Activated gamma-delta T cell (primary cell): ENCODE data around the gene VIL1.

ENCODE experiments used
- DNase-seq: peaks from one replicate; lab custom pipeline; 2025; lab: John Stamatoyannopoulos, UW

Gene VIL1

DNA sequence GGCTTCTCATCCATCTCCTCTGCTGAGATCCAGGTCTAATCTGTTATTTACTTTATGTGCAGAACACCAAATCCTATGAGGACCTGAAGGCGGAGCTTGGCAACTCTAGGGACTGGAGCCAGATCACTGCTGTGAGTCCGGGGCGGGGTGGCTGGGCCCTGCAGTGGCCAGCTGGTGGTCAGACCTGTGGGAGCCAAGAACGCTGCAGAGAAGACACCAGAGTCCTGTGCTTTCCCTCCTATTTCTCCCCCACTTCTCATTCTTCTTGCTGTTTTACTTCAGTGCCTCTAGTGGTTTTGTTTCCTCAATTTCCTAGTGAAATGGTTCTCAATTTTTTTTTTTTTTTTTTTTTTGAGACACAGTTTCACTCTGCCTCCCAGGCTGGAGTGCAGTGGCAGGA is 19.7 kb downstream of the VIL1 start:
- DNase-seq, result no peak

DNA sequence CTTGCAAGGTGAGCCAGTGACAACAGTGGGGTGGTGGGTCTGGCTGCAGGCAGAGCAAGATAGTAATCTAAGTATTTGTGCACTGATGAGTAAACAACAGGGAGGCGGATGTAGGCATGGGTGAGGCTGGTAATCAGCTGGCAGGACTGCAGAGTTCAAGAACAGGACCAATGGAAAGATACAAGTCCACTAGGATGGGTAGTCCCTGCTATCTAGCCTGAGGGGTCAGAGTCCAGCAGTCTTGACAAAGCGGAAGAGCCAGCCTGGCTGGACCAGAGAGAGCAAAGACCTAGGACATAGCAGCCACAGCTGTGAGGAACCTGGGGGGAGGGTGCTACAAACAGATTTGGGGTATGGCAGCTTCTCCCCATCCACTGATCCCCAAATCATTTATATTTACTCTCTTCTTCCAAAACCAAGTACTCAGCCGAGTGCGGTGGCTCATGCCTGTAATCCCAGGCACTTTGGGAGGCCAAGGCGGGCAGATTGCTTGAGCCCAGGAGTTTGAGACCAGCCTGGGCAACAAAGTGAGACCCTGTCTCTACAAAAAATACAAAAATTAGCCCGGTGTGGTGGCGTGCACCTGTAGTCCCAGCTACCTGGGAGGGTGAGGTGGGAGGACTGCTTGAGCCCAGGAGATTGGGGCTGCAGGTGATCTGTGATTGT is 25.9 kb downstream of the VIL1 start:
- no peak for DNase-seq

DNA sequence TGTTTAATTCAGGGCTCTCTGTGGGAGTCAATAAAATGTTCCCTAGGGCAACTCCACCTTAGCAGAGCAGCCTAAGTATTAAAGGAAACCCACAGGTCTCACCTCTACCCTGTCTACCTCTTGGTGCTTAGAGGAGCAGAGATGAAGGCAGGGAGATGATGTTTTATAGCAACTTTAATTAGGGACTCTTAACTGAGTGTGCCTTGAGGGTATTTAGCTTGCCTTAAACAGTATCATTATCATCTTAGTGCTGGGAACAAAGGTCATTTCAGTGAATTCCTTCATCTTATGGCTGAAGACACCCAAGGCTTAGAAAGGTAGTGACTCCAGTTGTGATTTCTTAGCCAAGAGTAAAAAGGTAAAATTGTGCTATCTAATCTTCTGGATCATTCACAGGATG is 26.7 kb downstream of the VIL1 start:
- no peak for DNase-seq

DNA sequence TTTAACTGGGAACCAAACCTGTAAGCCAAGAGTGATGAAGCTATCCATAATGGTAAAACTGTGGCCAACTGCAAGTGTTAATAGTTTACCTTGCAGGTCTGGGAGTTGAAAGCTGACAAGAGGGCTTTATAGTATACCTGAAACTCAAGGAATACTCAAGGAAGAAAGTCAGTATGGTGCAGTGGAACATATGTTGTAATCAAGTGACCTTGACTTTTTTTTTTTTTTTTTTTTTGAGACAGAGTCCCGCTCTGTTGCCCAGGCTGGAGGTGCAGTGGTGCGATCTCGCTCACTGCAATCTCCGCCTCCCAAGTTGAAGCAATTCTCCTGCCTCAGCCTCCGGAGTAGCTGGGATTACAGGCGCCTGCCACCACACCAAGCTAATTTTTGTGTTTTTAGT is 27.6 kb downstream of the VIL1 start:
- DNase-seq, result no peak

DNA sequence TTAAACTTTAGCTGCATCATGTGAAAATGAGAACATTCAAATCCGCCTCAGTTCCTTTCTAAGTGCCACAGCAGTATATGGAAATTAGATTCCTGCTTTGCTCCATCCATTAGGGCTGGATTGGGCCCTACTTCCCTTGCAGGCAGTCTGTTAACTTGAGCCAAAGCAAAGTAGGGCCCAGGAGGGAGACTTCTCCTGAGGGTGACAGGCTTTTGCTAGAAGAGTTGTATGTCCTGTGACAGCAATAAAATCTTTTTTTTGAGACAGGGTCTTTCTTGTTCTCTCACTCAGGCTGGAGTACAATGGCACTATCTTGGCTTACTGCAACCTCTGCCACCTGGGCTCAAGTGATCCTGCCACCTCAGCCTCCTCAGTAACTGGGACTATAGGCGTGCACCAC is 28.1 kb downstream of the VIL1 start:
- DNase-seq, result no peak

DNA sequence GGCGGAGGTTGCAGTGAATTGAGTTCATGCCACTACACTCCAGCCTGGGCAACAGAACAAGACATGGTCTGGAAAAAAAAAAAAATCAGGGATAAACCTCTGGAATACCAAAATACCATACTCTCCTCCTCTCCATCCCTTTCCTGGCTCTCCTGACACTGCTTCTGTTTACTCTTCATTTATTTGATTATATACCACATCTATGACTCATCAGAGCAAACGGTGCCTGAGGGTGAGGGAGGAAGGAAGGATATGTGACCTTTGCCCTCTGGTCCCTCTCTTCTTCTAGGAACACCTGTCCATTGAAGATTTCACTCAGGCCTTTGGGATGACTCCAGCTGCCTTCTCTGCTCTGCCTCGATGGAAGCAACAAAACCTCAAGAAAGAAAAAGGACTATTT is 30.0 kb downstream of the VIL1 start:
- DNase-seq, result no peak

DNA sequence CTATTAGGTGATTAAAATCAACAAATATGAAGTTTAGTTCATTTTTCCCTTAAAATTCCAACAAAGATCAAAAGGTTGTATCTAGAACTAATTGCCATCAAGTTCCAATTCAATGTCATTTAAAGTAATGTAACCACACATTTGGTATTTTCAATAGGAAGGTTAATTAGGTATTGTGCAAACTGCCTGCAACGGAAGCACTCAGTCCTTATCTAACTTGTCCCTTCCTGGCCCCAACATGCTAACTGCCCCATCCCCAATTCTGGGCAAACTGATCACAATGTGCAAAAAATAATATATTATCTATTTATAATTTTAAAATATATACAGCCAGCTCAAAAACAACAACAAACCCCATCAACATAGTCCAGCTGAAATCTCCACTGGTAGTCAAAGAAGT is 33.2 kb downstream of the VIL1 start:
- no peak for DNase-seq

DNA sequence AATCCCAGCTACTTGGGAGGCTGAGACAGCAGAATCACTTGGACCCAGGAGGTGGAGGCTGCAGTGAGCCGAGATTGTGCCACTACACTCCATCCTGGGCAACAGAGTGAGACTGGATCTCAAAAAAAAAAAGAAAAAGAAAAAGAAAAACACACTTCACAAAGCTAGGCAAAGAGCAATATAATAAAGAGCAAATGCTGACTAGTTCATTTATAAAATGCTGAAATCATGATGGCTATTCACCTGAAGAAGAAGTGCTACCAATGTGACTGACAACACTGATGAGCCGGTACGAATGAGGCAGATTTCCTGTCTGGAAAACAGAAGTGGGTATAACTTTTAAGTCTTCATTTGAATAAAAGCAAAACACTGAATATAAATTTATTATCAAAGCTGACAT is 37.9 kb downstream of the VIL1 start:
- DNase-seq, result no peak

DNA sequence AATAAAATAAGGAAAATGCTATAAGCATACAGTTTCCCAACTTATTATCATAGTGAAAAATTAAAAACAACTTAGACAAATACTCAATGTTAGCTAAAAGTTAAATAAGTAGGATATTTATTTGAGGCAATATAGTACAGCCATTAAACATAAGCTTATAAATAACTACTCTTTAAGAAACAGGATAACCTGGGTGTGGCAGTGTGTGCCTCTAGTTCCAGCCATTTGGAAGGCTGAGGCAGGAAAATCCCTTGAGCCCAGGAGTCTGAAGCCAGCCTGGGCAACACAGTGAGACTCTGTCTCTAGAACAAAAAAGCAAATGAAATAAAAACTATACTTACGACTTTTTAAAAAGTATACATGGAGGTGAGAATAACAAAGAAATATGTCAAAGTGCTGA is 39.7 kb downstream of the VIL1 start:
- no peak for DNase-seq

DNA sequence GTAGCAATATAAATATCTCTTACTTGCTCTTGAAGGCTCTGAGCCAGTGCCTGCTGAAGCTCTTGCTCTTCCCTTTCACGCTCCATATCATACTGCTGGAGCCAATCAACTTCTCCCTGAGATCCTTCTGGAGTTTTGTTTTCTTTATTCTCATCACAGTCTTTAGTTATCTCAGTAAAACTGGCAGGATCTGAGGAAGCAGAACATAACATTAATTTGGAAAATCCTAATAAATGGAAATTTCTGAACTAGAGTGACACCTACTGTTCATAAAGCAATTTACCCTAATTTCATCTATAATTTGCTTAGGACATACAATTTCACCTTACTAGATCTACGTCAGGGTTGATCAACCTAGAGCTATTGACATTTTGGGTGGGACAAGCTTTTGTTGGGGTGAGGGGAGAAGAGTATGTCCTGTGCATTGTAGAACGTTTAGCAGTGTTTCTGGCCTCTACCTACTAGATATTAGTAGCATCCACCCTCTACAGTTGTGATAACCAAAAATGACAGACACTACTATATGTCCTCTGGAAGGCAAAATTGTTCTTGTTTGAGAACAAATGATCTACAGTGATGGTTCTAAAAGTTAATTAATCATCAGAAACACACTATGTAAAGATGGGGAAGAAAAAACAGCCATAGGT is 47.2 kb downstream of the VIL1 start:
- no peak for DNase-seq

DNA sequence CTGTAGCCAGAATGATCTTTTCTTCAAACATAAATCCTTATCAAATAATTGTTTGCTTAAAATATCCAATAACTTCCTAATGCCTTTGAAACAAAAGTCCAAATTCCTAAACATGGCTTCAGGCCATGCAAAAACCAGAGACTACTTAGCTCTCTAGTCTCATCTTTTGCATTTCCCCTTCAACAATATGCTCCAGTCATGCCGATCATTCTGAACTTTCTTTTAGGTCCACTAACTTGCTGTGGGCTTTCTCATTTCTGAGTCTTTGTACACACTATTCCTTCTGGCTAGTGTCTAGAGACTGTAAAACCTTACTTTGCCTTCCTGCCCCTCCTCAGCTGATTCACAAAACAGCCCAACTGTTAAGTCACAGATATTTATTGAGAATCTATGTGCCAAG is 51.5 kb downstream of the VIL1 start:
- DNase-seq, result no peak

DNA sequence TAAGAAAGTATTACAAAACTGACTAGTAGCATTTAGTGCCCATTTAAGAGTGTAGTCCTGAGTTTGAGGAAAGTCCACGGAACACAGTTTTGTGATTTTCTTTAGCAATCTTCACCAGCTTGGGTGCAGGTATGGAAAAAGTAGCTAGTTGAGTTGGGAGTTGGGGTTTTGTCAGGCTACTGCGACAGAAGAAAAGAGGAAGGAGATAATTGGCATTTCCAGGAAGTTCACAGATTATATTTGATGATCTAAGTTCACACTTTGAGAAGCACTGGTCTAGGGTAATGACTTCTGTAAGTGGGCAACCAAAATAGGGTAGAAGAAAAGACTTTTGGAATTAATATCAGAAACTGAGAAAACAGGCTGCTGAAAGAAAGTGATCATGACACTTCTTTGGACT is 52.1 kb downstream of the VIL1 start:
- no peak for DNase-seq

DNA sequence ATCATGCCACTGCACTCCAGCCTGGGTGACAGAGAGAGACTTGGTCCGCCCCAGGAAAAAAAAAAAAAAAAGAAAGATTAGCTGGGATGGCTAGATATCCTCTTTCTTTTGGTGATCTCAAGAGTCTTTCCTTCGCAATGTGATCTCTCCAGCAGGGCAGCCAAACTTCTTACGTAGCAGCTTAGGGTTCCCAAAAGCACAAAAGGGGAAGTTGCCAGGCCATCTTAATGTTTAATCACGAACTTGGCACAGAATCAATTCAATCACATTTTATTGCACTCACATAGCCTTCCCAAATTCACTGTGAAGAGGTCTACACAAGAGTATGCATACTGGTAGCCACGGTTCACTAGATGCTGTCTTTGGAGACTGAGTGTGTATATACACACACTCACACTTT is 53.1 kb downstream of the VIL1 start:
- DNase-seq, result no peak

DNA sequence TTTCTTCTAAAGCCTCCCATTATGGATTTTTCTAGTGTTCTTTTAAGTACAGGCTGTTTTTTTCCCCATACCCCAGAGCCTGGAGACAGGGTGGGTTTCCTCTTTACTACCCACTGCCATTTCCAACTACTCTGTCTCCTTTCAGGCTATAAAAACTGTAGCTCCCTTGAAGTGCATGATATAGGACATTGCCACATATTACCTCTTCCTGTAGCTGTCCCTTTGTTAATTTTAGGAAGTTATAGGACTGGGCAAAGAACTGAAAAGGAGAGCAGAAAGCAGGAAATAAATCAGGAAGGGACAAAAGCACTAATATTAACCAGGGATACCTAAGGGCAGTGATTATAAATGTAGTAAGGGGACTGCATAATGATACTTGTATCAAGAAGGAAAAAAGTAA is 54.1 kb downstream of the VIL1 start:
- DNase-seq, result no peak

DNA sequence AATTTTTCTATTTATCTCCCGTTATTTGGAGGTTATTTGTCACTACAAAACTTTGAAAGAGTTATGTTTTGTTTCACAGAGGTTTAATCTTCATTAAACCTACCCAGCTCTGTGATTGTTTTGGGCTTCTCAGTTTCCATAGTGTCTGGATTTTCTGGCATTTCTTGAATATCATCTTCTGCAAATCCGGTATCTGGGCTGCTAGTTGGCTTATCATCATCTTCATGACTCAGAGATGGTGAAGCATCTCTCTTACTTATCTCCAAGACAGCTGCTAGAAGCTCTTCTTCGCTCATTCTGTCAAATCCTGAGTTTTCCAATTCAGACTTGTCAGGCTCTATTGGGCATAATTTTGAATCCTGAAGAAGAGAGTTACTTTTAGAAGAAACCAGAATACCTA is 55.6 kb downstream of the VIL1 start:
- no peak for DNase-seq

DNA sequence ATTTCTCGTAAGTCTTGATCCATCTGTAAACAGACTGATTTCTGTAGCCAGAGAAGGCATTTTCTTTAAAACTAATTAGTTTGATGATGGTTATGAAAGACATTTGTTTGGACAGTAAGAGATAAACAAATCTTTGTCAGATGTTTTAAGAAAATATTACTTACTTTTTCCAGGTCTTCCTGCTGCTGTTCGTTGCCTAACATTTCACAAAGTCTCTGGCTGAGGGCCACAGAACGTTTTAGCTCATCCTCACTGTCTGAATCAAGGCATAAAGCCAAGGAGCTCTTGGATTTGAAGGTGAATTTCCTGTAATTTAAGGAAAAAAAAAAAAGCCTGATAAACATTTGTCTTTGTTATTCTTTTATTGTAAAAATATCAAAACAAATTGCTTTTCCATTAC is 57.8 kb downstream of the VIL1 start:
- no peak for DNase-seq

DNA sequence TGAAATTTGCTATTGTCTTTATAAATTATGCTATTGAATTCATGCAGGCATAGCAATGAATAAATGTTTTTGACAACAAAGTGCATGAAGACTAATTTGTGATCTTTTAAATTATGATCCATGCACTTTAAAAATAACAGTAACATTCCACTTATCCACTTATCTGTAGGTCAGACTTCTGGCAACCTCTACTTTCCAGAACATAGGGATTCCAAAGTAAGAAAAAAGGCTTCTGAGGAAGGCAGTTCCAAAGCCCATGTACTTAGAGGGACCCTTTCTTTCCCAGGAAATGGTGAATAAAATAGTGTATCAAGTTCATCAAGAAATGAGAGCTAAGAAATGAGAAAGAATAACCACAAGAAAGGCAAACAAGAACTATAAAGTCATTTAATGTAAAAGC is 58.3 kb downstream of the VIL1 start:
- no peak for DNase-seq

DNA sequence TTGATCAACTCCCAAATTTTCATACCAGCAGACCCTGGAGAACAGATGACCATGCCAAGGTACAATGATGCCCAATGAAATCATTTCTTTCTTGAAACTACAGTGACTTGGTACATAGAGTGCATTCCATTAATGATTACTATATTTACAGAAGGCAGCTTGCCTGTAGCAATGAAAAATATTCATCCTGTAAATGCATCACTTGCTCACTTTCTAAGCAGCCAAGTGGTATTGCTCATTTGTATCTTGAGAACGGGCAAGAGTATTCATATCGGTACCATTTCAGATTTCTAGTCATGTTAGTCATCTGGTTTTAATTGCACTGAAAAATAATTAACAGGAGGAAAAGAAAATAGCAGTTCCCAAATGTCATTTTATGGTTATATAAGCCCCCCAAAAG is 59.6 kb downstream of the VIL1 start:
- DNase-seq, result no peak

DNA sequence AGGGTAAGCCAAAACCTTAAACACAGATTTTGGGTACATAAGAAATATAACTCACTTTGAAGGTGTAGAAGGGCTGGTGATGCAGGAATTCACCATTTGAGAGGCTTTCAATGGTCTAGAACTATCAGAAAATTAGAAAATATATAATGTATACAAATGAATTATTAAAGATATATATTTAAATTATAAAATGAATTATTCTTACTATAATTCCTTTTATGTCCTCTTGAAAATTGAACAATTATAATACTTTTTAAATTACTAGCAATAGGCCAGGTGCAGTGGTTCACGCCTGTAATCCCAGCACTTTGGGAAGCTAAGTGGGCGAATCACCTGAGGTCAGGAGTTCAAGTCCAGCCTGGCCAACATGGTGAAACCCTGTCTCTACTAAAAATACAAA is 60.7 kb downstream of the VIL1 start:
- no peak for DNase-seq

DNA sequence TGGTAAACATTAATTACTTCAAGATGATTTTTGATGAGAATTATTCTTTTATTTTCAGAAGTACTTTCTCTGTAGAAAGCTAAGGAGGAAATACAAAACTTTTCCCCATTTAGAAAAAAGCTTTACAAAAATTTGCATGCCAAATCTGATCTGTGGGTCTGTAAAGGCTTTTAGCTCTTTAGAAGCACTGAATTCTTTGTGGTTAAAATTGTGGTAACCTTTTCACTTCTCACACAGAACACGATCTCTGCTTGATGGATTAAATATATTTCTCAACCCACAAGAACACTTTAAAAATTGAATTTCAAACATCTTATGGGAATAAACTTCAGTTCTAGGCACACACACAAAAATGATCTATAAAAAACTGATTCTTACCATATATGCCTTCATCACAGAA is 63.7 kb downstream of the VIL1 start:
- no peak for DNase-seq

DNA sequence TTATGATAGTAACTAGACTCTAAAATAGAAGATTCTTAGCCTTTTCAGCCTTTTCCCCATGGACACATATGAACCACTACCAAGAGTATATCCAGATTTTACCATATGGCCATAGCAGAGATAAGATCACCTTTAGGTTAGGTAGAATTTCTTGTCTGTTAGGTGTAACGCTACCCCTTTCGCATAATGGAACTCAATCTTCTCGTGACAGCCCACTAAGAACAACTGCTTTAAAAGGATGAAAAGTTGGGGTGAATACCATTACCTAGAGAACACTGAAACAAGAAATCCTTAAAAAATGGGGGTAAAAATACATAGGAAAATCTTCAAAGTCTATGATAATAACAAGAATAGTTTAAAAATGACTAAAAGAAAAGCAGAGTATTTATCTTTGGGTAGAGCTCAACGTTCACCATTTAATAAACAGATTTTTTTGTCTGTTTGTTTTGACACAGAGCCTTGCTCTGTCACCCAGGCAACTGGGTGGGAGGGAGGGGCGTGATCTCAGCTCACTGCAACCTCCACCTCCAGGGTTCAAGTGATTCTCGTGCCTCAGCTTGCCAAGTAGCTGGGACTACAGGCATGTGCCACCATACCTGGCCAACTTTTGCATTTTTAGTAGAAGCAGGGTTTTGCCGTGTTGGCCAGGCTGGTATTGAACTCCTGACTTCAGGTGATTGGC is 67.2 kb downstream of the VIL1 start:
- no peak for DNase-seq

DNA sequence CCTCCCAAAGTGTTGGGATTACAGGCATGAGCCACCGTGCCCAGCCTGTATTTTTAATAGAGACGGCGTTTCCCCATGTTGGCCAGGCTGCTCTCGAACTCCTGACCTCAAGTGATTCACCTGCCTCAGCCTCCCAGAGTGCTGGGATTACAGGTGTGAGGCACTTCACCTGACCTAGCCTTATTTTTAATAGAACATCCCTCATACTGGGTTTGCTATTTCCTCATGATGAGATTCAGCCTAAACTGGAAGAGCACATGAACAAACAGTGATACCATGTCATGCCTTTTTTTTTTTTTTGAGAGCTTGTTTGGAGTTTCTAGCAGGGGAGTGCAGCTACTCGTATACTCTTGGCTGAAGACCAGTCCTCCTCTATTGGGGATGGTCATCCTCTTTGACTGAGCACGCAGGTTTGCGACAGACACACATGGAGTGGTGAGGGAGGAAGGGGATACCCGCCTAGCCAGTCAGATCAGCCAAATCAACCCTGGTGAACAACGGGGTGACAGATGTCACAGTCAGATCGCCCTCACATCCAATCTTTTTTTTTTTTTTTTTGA is 81.7 kb downstream of the VIL1 start:
- no peak for DNase-seq

DNA sequence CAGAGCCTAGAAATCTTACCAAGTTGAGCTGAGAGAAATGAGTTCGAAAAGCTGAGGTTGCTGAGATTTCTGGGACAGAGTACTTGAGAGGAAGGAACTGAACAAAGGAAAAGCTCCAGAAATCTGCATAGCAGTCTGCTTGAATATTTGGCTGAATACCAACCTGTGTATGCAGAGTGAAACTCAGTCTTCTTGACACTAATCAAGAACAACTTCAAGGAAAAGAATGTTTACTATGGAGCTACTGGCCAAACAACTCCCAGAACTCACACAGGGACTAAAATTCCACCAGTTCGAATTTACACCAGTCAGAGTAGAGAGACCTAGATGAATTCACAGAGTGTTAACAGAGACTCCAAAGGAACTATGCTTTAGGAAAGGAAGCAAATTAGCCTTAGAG is 82.7 kb downstream of the VIL1 start:
- no peak for DNase-seq
